ENCODE data around the gene BRDT.

- TF ChIP-seq EP300 (IDR thresholded peaks at IDR 0.05; ENCODE audit: low read depth) (no peak), POLR2AphosphoS5 (IDR thresholded peaks at IDR 0.05) (no peak), CTCF (IDR thresholded peaks at IDR 0.05) (no peak), POLR2A (IDR thresholded peaks at IDR 0.05) (no peak)
These were observed at the start of gene BRDT for GRCh38 chr1:91949356-91949699.

Measured in transverse colon (tissue), 4 donors.